SK-N-MC (cell line): ENCODE results near the gene TMEM236.

ENCODE experiments used
- EZH2 ChIP-seq: fragments of 200-600 bp; sonication (generic); IDR thresholded peaks from one replicate; pipeline ENCODE4 v1.6.1; 2017; ENCODE audit warnings: antibody characterized with exemption
- POLR2AphosphoS5 ChIP-seq: IDR thresholded peaks from 2 replicates; pipeline ENCODE4 v1.6.1; 2012; ENCODE audit warnings: mild to moderate bottlenecking, low read depth, low read length, borderline replicate concordance

DNA sequence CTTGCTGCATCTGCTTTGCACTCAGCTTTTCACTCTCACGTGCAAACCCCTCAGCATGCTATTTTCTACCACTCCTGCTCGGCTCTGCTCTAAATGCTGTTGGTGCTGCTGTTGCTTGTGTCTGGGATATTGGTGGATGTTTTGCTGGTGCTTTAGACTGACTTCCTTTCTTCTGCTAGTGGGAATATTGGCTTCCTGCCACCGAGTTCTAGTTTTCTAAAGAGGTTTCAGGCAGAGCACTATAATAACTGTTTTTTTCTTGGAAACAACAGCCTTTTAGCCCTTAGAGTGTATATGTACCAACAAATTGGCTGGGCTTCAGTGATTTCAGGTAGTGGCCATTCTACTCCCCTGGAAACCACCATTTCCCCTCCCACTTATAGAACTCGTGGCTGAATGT is 27.8 kb downstream of the TMEM236 start:
- TF ChIP-seq POLR2AphosphoS5 (no peak), EZH2 (no peak)
